ENCODE measurements around the gene GPR156.
A peak's percentile ranks its signal among the peaks of the same experiment; 100 is the strongest.

The GPR156 gene

DNA sequence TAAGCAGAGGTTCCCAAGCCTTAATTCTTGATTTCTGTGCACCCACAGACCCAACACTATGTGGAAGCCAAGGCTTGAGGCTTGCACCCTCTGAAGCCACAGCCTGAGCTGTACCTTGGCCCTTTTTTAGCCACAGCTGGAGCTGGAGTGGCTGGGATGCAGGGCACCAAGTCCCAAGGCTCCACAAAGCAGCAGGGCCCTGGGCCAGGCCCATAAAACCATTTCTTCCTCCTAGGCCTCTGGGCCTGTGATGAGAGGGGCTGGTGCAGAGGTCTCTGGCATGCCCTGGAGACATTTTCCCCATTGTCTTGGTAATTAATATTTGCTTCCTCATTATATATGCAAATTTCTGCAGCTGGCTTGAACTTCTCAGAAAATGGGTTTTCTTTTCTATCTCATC is 129.9 kb downstream of the GPR156 start:
- Histone ChIP-seq H3K23ac (ENCODE audit: low read length in 2 of 2) (no peak overlapping the region), H3K27me3 (ENCODE audit: control insufficient read depth in 1 of 2, insufficient read depth in 1 of 2, low read length in 2 of 2) (no peaks in the 10 kb centered on the region), H2BK12ac (ENCODE audit: low read length in 2 of 2) (no peak overlapping the region), H3K79me1 (replicated peaks; ENCODE audit: low read length, poor library complexity, severe bottlenecking) (no peaks in the 10 kb centered on the region), H3K4me2 (ENCODE audit: low read length, poor library complexity, severe bottlenecking) (no peak overlapping the region), H2BK5ac (ENCODE audit: low read depth, low read length, poor library complexity, severe bottlenecking) (no peak overlapping the region), H2AFZ (ENCODE audit: low read depth, low read length) (no peak overlapping the region), H4K91ac (ENCODE audit: low read length) (no peak overlapping the region), H3K36me3 (ENCODE audit: control insufficient read depth in 1 of 2, insufficient read depth in 2 of 2, low read depth in 1 of 2, low read length in 2 of 2) (no peaks in the 10 kb centered on the region), H3K4me1 (ENCODE audit: control insufficient read depth, insufficient read depth, low read depth, low read length) (peaks cover 4% of the 10 kb centered on the region), H3K4me3 (ENCODE audit: insufficient read depth in 1 of 2, low read depth in 1 of 2, low read length in 2 of 2) (no peak overlapping the region), H3K9me3 (ENCODE audit: control insufficient read depth, low read length) (peaks cover 18% of the 10 kb centered on the region), H3K18ac (ENCODE audit: low read depth in 1 of 2, low read length in 2 of 2) (no peak overlapping the region), H4K8ac (ENCODE audit: low read length) (no peak overlapping the region), H3K27ac (ENCODE audit: low read length, poor library complexity, severe bottlenecking) (no peak overlapping the region), H3K9ac (ENCODE audit: low read length) (no peak overlapping the region), H2BK15ac (ENCODE audit: low read depth, poor library complexity, severe bottlenecking) (no peak overlapping the region), H2BK120ac (ENCODE audit: low read depth, low read length) (no peak overlapping the region), H2AK5ac (ENCODE audit: low read length, severe bottlenecking) (no peak overlapping the region), H3K4ac (ENCODE audit: low read depth in 1 of 2, low read length in 2 of 2) (no peak overlapping the region), H3K14ac (ENCODE audit: low read length in 2 of 2) (no peak overlapping the region)
- no peak for DNase-seq

DNA sequence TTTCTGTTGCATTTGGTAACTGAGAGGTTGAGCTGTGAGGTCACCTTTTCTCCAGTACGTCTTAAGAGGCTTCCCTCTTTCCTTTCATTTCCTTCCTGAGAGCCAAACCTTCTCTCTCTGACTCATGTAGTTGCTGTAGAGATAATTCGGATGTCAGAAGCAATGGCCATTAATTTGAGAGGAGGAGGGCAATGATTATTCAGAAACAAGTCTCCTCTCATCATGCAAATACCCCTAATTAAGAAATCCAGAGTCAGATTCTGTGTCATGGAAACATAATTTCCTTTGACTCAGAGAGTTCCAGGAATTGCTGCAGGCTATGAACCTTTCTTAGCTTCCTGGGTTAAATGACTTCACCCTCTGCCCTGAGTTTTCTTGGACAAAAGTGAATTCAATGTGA is 131.7 kb downstream of the GPR156 start:
- Histone ChIP-seq H3K36me3 (ENCODE audit: control insufficient read depth in 1 of 2, insufficient read depth in 2 of 2, low read depth in 1 of 2, low read length in 2 of 2) (no peaks in the 10 kb centered on the region), H3K4me1 (ENCODE audit: control insufficient read depth, insufficient read depth, low read depth, low read length) (peaks cover 2% of the 10 kb centered on the region), H3K18ac (ENCODE audit: low read depth in 1 of 2, low read length in 2 of 2) (peak overlapping the region in 1 of 2 experiments; percentile 84), H3K27ac (ENCODE audit: low read length, poor library complexity, severe bottlenecking) (no peak overlapping the region), H3K79me1 (replicated peaks; ENCODE audit: low read length, poor library complexity, severe bottlenecking) (no peaks in the 10 kb centered on the region), H3K4me3 (ENCODE audit: insufficient read depth in 1 of 2, low read depth in 1 of 2, low read length in 2 of 2) (peak overlapping the region in 1 of 2 experiments; percentile 46), H2BK5ac (ENCODE audit: low read depth, low read length, poor library complexity, severe bottlenecking) (no peak overlapping the region), H4K91ac (ENCODE audit: low read length) (no peak overlapping the region), H2AK5ac (ENCODE audit: low read length, severe bottlenecking) (no peak overlapping the region), H3K14ac (ENCODE audit: low read length in 2 of 2) (no peak overlapping the region), H2BK120ac (ENCODE audit: low read depth, low read length) (peak overlapping the region; percentile 77), H3K4me2 (ENCODE audit: low read length, poor library complexity, severe bottlenecking) (no peak overlapping the region), H4K8ac (ENCODE audit: low read length) (no peak overlapping the region), H3K9me3 (ENCODE audit: control insufficient read depth, low read length) (peaks cover 18% of the 10 kb centered on the region), H3K4ac (ENCODE audit: low read depth in 1 of 2, low read length in 2 of 2) (peak overlapping the region in 1 of 2 experiments; percentile 9), H2AFZ (ENCODE audit: low read depth, low read length) (no peak overlapping the region), H2BK12ac (ENCODE audit: low read length in 2 of 2) (peak overlapping the region in 1 of 2 experiments; percentile 20), H3K23ac (ENCODE audit: low read length in 2 of 2) (no peak overlapping the region), H3K9ac (ENCODE audit: low read length) (peak overlapping the region; percentile 89), H3K27me3 (ENCODE audit: control insufficient read depth in 1 of 2, insufficient read depth in 1 of 2, low read length in 2 of 2) (no peaks in the 10 kb centered on the region), H2BK15ac (ENCODE audit: low read depth, poor library complexity, severe bottlenecking) (no peak overlapping the region)
- DNase-seq = peak; percentile 93
- no CpG with 5 or more reads among the region's 2 CpGs for WGBS

DNA sequence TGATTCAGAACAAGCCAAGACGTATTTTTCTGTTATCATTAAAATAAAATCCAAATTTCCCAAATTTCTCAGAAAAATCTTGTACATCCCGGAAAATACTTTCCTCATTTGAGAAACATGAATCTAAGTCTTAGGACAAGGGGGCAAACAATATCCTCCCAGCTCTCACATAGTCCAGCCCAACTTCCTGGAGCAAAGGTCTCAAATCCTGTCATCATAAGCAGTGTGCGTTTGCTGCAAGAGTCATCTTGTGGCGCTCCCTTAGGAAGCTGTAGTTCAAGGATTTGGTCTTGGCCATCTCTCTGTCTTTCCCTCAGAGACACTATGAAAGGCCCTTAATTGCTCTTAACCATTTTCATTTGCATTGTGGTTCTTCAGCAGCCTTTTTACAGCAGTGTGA is 133.2 kb downstream of the GPR156 start:
- no peak overlapping the region for H3K4me3 ChIP-seq (ENCODE audit: insufficient read depth in 1 of 2, low read depth in 1 of 2, low read length in 2 of 2)
- no peaks in the 10 kb centered on the region for H3K36me3 ChIP-seq (ENCODE audit: control insufficient read depth in 1 of 2, insufficient read depth in 2 of 2, low read depth in 1 of 2, low read length in 2 of 2)
- H4K91ac ChIP-seq (ENCODE audit: low read length) = no peak overlapping the region
- no peak overlapping the region for H2AK5ac ChIP-seq (ENCODE audit: low read length, severe bottlenecking)
- no peaks in the 10 kb centered on the region for H3K79me1 ChIP-seq (replicated peaks; ENCODE audit: low read length, poor library complexity, severe bottlenecking)
- H3K9ac ChIP-seq (ENCODE audit: low read length) = no peak overlapping the region
- no peak overlapping the region for H3K4ac ChIP-seq (ENCODE audit: low read depth in 1 of 2, low read length in 2 of 2)
- peaks cover 18% of the 10 kb centered on the region for H3K9me3 ChIP-seq (ENCODE audit: control insufficient read depth, low read length)
- WGBS = 83% methylated on average over 4 of the region's 4 CpGs
- no peak overlapping the region for H3K23ac ChIP-seq (ENCODE audit: low read length in 2 of 2)
- no peak overlapping the region for H3K14ac ChIP-seq (ENCODE audit: low read length in 2 of 2)
- no peak overlapping the region for H2BK15ac ChIP-seq (ENCODE audit: low read depth, poor library complexity, severe bottlenecking)
- H2AFZ ChIP-seq (ENCODE audit: low read depth, low read length) = no peak overlapping the region
- H3K4me1 ChIP-seq (ENCODE audit: control insufficient read depth, insufficient read depth, low read depth, low read length) = peaks cover 2% of the 10 kb centered on the region
- H2BK12ac ChIP-seq (ENCODE audit: low read length in 2 of 2) = no peak overlapping the region
- H2BK5ac ChIP-seq (ENCODE audit: low read depth, low read length, poor library complexity, severe bottlenecking) = no peak overlapping the region
- H3K18ac ChIP-seq (ENCODE audit: low read depth in 1 of 2, low read length in 2 of 2) = no peak overlapping the region
- H3K27me3 ChIP-seq (ENCODE audit: control insufficient read depth in 1 of 2, insufficient read depth in 1 of 2, low read length in 2 of 2) = no peaks in the 10 kb centered on the region
- H4K8ac ChIP-seq (ENCODE audit: low read length) = no peak overlapping the region
- H3K4me2 ChIP-seq (ENCODE audit: low read length, poor library complexity, severe bottlenecking) = no peak overlapping the region
- no peak for DNase-seq
- H3K27ac ChIP-seq (ENCODE audit: low read length, poor library complexity, severe bottlenecking) = no peak overlapping the region
- no peak overlapping the region for H2BK120ac ChIP-seq (ENCODE audit: low read depth, low read length)

DNA sequence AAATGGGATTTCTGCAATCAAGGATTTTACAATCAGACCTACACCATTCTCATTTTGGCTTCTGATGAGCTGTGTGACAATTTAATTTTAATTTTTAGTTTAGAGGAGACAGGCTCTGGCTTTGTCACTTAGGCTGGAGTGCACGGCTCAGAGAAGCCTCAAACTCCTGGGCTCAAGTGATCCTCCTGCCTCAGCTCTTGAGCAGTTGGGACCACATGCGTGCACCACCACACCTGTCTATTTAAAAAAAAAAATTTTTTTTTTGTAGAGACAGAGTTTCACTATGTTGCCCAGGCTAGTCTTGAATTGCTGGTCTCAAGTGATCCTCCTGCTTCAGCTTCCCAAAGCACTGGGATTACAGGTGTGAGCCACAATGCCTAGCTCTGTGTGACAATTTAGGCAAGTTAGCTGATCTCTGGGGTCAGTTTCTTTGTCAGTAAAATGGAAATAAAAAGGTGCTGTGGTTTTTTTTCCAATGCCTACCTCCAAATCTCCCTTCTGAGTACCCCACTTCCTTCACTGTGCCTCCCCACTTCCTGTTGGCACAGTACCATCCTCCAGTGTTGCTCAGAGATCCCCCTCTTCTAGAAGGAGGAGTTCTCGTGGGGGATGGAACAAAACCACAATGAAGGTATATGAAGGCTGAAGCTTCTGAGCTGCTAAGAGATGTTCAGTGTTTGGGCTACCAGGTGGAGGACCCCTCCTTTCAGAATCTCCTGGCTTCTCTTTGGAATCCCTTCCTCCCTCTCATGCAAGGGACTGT is 136.7 kb downstream of the GPR156 start:
- no peak overlapping the region for H4K8ac ChIP-seq (ENCODE audit: low read length)
- H3K27ac ChIP-seq (ENCODE audit: low read length, poor library complexity, severe bottlenecking) = no peak overlapping the region
- no peaks in the 10 kb centered on the region for H3K79me1 ChIP-seq (replicated peaks; ENCODE audit: low read length, poor library complexity, severe bottlenecking)
- DNase-seq = no peak
- no peak overlapping the region for H3K4me2 ChIP-seq (ENCODE audit: low read length, poor library complexity, severe bottlenecking)
- H3K36me3 ChIP-seq (ENCODE audit: control insufficient read depth in 1 of 2, insufficient read depth in 2 of 2, low read depth in 1 of 2, low read length in 2 of 2) = no peaks in the 10 kb centered on the region
- H4K91ac ChIP-seq (ENCODE audit: low read length) = no peak overlapping the region
- H3K23ac ChIP-seq (ENCODE audit: low read length in 2 of 2) = no peak overlapping the region
- H3K4ac ChIP-seq (ENCODE audit: low read depth in 1 of 2, low read length in 2 of 2) = no peak overlapping the region
- H3K14ac ChIP-seq (ENCODE audit: low read length in 2 of 2) = no peak overlapping the region
- no peak overlapping the region for H2BK12ac ChIP-seq (ENCODE audit: low read length in 2 of 2)
- no peak overlapping the region for H2BK15ac ChIP-seq (ENCODE audit: low read depth, poor library complexity, severe bottlenecking)
- no peaks in the 10 kb centered on the region for H3K27me3 ChIP-seq (ENCODE audit: control insufficient read depth in 1 of 2, insufficient read depth in 1 of 2, low read length in 2 of 2)
- 100% methylated on average over 1 of the region's 3 CpGs for WGBS
- peak overlapping the region; percentile 4 for H2AK5ac ChIP-seq (ENCODE audit: low read length, severe bottlenecking)
- H3K9ac ChIP-seq (ENCODE audit: low read length) = no peak overlapping the region
- H2BK5ac ChIP-seq (ENCODE audit: low read depth, low read length, poor library complexity, severe bottlenecking) = no peak overlapping the region
- H2AFZ ChIP-seq (ENCODE audit: low read depth, low read length) = no peak overlapping the region
- H3K4me1 ChIP-seq (ENCODE audit: control insufficient read depth, insufficient read depth, low read depth, low read length) = peaks cover 9% of the 10 kb centered on the region
- H3K18ac ChIP-seq (ENCODE audit: low read depth in 1 of 2, low read length in 2 of 2) = no peak overlapping the region
- no peak overlapping the region for H3K4me3 ChIP-seq (ENCODE audit: insufficient read depth in 1 of 2, low read depth in 1 of 2, low read length in 2 of 2)
- H2BK120ac ChIP-seq (ENCODE audit: low read depth, low read length) = no peak overlapping the region
- no peaks in the 10 kb centered on the region for H3K9me3 ChIP-seq (ENCODE audit: control insufficient read depth, low read length)

Measured in mesenchymal stem cell (in vitro differentiated cells and primary cell).